ENCODE results near the gene GABPB1. TPM values are rescaled to one million over a fixed set of nuclear protein-coding genes. Genes with fewer than 3 reads are reported as not detected.

Gene GABPB1
- total RNA-seq, 1 experiment from 2014 or later = 35.3 TPM

DNA sequence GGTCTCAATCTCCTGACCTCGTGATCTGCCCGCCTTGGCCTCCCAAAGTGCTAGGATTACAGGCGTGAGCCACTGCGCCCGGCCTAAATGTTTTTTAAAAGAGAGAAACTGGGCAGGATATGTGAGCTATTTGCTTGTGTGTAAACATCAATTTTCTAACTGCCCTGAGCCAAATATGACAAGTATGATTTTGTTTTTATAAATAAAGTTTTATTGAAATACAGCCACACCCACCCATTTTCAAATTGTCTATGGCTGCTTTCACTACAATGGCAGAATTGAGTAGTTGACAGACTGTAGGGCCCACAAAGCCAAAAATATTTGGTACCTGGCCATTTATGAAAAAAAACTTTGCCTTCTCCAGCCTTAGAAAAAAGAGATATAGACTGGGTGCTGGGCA is 73.6 kb downstream of the GABPB1 start:
- intact Hi-C loops (cut with micrococcal nuclease; ENCODE audit: unreplicated experiment) = no loop called here
- no peak for TF ChIP-seq EZH2 (IDR thresholded peaks at IDR 0.05; ENCODE audit: borderline replicate concordance, low read depth, low read length, poor library complexity, severe bottlenecking)
- TF ChIP-seq, protein P1, sequence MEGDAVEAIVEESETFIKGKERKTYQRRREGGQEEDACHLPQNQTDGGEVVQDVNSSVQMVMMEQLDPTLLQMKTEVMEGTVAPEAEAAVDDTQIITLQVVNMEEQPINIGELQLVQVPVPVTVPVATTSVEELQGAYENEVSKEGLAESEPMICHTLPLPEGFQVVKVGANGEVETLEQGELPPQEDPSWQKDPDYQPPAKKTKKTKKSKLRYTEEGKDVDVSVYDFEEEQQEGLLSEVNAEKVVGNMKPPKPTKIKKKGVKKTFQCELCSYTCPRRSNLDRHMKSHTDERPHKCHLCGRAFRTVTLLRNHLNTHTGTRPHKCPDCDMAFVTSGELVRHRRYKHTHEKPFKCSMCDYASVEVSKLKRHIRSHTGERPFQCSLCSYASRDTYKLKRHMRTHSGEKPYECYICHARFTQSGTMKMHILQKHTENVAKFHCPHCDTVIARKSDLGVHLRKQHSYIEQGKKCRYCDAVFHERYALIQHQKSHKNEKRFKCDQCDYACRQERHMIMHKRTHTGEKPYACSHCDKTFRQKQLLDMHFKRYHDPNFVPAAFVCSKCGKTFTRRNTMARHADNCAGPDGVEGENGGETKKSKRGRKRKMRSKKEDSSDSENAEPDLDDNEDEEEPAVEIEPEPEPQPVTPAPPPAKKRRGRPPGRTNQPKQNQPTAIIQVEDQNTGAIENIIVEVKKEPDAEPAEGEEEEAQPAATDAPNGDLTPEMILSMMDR (conservative IDR thresholded peaks at IDR 0.05; ENCODE audit: low read depth, low read length) = no peak
- DNase-seq (ENCODE audit: low spot score) = no peak
- Histone ChIP-seq H3K27me3 (replicated peaks; ENCODE audit: insufficient read depth, low read depth, low read length, poor library complexity) (no peaks in the 10 kb centered on the region), H3K27ac (ENCODE audit: low read depth, low read length, poor library complexity, severe bottlenecking) (no peak overlapping the region), H3K36me3 (ENCODE audit: insufficient read depth, low read length, poor library complexity, severe bottlenecking) (no peaks in the 10 kb centered on the region), H3K4me1 (ENCODE audit: insufficient read depth, low read length, poor library complexity, severe bottlenecking) (no peaks in the 10 kb centered on the region), H3K4me3 (ENCODE audit: low read depth, low read length, poor library complexity, severe bottlenecking) (no peak overlapping the region), H3K9me3 (ENCODE audit: low read depth, low read length, poor library complexity, severe bottlenecking) (no peaks in the 10 kb centered on the region)
- POLR2A ChIA-PET (ENCODE audit: low non-redundant PET) = no interaction called here
- no TSS peak for BruUV-seq (replicated peaks)
- CTCF ChIA-PET = no interaction called here

GRCh38 chr15:50280271-50280670 is 74.7 kb downstream of the GABPB1 start:
- DNase-seq (ENCODE audit: low spot score) = no peak
- POLR2A ChIA-PET (ENCODE audit: low non-redundant PET) = no interaction called here
- TF ChIP-seq, protein P1 (conservative IDR thresholded peaks at IDR 0.05; ENCODE audit: low read depth, low read length) = no peak
- TF ChIP-seq EZH2 (IDR thresholded peaks at IDR 0.05; ENCODE audit: borderline replicate concordance, low read depth, low read length, poor library complexity, severe bottlenecking) = no peak

DNA sequence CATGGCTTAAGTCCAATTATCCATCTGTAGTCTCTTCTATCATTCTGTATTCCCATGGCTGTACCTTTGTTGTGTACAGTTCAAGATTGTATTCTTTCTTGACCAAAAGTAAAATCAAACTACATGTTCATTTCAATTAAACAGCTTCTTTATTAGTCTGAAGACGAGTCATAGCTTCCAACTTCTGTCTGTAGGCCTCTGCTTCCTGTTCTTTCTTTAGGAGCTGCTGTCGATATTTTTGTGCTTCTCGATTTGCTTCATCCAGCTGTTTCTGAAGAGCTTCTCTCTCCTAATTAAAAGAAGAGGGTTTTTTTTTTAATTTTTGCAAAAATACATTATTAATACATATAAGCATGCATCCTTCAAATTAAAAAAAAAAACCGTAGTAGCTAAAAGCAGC is 76.5 kb downstream of the GABPB1 start:
- Histone ChIP-seq H3K36me3 (ENCODE audit: insufficient read depth, low read length, poor library complexity, severe bottlenecking) (no peaks in the 10 kb centered on the region), H3K4me3 (ENCODE audit: low read depth, low read length, poor library complexity, severe bottlenecking) (no peak overlapping the region), H3K27me3 (replicated peaks; ENCODE audit: insufficient read depth, low read depth, low read length, poor library complexity) (no peaks in the 10 kb centered on the region), H3K9me3 (ENCODE audit: low read depth, low read length, poor library complexity, severe bottlenecking) (no peaks in the 10 kb centered on the region), H3K4me1 (ENCODE audit: insufficient read depth, low read length, poor library complexity, severe bottlenecking) (no peaks in the 10 kb centered on the region), H3K27ac (ENCODE audit: low read depth, low read length, poor library complexity, severe bottlenecking) (no peak overlapping the region)
- DNase-seq (ENCODE audit: low spot score) = no peak
- ChIA-PET CTCF (no interaction called here), POLR2A (ENCODE audit: low non-redundant PET) (interaction anchor here (0.6 kb wide), 1 partner anchor 333 kb away, joined by 5 read pairs; no protein-coding TSS in a partner anchor)
- no TSS peak for BruUV-seq (replicated peaks)
- no peak for TF ChIP-seq EZH2 (IDR thresholded peaks at IDR 0.05; ENCODE audit: borderline replicate concordance, low read depth, low read length, poor library complexity, severe bottlenecking)
- TF ChIP-seq, protein P1 (conservative IDR thresholded peaks at IDR 0.05; ENCODE audit: low read depth, low read length) = no peak
- intact Hi-C loops (cut with micrococcal nuclease; ENCODE audit: unreplicated experiment) = no loop called here

More at GRCh38 chr15:50280271-50280670, 74.7 kb downstream of the GABPB1 start:
- CTCF ChIA-PET = no interaction called here
- Histone ChIP-seq H3K9me3 (ENCODE audit: low read depth, low read length, poor library complexity, severe bottlenecking) (no peaks in the 10 kb centered on the region), H3K4me1 (ENCODE audit: insufficient read depth, low read length, poor library complexity, severe bottlenecking) (no peaks in the 10 kb centered on the region), H3K36me3 (ENCODE audit: insufficient read depth, low read length, poor library complexity, severe bottlenecking) (no peaks in the 10 kb centered on the region), H3K27ac (ENCODE audit: low read depth, low read length, poor library complexity, severe bottlenecking) (no peak overlapping the region), H3K4me3 (ENCODE audit: low read depth, low read length, poor library complexity, severe bottlenecking) (no peak overlapping the region), H3K27me3 (replicated peaks; ENCODE audit: insufficient read depth, low read depth, low read length, poor library complexity) (no peaks in the 10 kb centered on the region)
- BruUV-seq (replicated peaks) = no TSS peak
- intact Hi-C loops (cut with micrococcal nuclease; ENCODE audit: unreplicated experiment) = no loop called here
